Astrocyte (in vitro differentiated cells and primary cell): ENCODE data around the gene CDK8. TPM values are rescaled to one million over a fixed set of nuclear protein-coding genes. Genes with fewer than 3 reads are reported as not detected.
"Not testable (repeated sequence)": the region's sequence is repeated elsewhere in the genome, so short reads cannot be mapped to it uniquely, and the experiment has no call there.

Experiments
- DNase-seq: peaks from one replicate; pipeline ENCODE4 v3.0.0-alpha.2; 2010; ENCODE audit warnings: low read depth
- FAIRE-seq: peaks from 2 replicates; lab custom pipeline; 2011; peaks lifted over from hg19 to GRCh38; lab: Jason Lieb, UNC
- H2AFZ ChIP-seq: 2 replicates; pipeline ENCODE4 v1.6.0; 2012; ENCODE audit warnings: low read depth, low read length, inconsistent platforms
- H3K27ac ChIP-seq: 2 replicates; pipeline ENCODE4 v1.5.1; 2011; ENCODE audit warnings: low read depth, low read length, inconsistent platforms
- H3K27me3 ChIP-seq: 2 replicates; pipeline ENCODE4 v1.6.0; 2011; ENCODE audit warnings: low read length, inconsistent platforms; ENCODE audit not compliant: insufficient read depth
- H3K36me3 ChIP-seq: 2 replicates; pipeline ENCODE4 v1.5.1; 2011; ENCODE audit warnings: low read length, inconsistent platforms; ENCODE audit not compliant: insufficient read depth
- H3K4me1 ChIP-seq: 2 replicates; pipeline ENCODE4 v1.5.1; 2011; ENCODE audit warnings: low read length, inconsistent platforms; ENCODE audit not compliant: insufficient read depth
- H3K4me2 ChIP-seq: 2 replicates; pipeline ENCODE4 v1.6.0; 2012; ENCODE audit warnings: low read length, inconsistent platforms
- H3K4me3 ChIP-seq: 2 replicates; pipeline ENCODE4 v1.5.1; 2011; ENCODE audit warnings: low read depth, mild to moderate bottlenecking, low read length, inconsistent platforms; ENCODE audit not compliant: insufficient read depth
- H3K79me2 ChIP-seq: 2 replicates; pipeline ENCODE4 v1.6.0; 2012; ENCODE audit warnings: mild to moderate bottlenecking, low read length, inconsistent platforms; ENCODE audit not compliant: insufficient read depth
- H3K9ac ChIP-seq: 2 replicates; pipeline ENCODE4 v1.6.0; 2012; ENCODE audit warnings: mild to moderate bottlenecking, low read length, inconsistent platforms
- H3K9me3 ChIP-seq: 2 replicates; pipeline ENCODE4 v1.5.1; 2012; ENCODE audit warnings: low read depth, mild to moderate bottlenecking, low read length, inconsistent platforms; ENCODE audit not compliant: insufficient read depth
- H4K20me1 ChIP-seq: 2 replicates; pipeline ENCODE4 v1.6.0; 2012; ENCODE audit warnings: low read length, inconsistent platforms; ENCODE audit not compliant: insufficient read depth
- H3K27ac Mint-ChIP-seq: one replicate; pipeline ENCODE4 v1.8.0; 2021; ENCODE audit warnings: mild to moderate bottlenecking, mixed read lengths; ENCODE audit not compliant: unreplicated experiment
- H3K27me3 Mint-ChIP-seq: one replicate; pipeline ENCODE4 v1.8.0; 2021; ENCODE audit warnings: low read depth, mixed read lengths; ENCODE audit not compliant: unreplicated experiment
- H3K36me3 Mint-ChIP-seq: one replicate; pipeline ENCODE4 v1.8.0; 2021; ENCODE audit warnings: low read depth, mixed read lengths; ENCODE audit not compliant: unreplicated experiment
- H3K4me1 Mint-ChIP-seq: one replicate; pipeline ENCODE4 v1.8.0; 2021; ENCODE audit warnings: low read depth, mixed read lengths; ENCODE audit not compliant: unreplicated experiment
- H3K4me3 Mint-ChIP-seq: one replicate; pipeline ENCODE4 v1.8.0; 2021; ENCODE audit warnings: mild to moderate bottlenecking, moderate library complexity, mixed read lengths; ENCODE audit not compliant: unreplicated experiment
- H3K9me3 Mint-ChIP-seq: one replicate; pipeline ENCODE4 v1.8.0; 2021; ENCODE audit warnings: mild to moderate bottlenecking, mixed read lengths; ENCODE audit not compliant: unreplicated experiment
- CTCF ChIP-seq: IDR thresholded peaks from 2 replicates; pipeline ENCODE4 v1.5.1; 2011; ENCODE audit warnings: low read depth, mild to moderate bottlenecking, inconsistent platforms, low read length, moderate library complexity; ENCODE audit not compliant: insufficient read depth
- EZH2 ChIP-seq: IDR thresholded peaks from 2 replicates; pipeline ENCODE4 v1.6.1; 2012; ENCODE audit warnings: mild to moderate bottlenecking, low read length, inconsistent platforms; ENCODE audit not compliant: insufficient read depth
- total RNA-seq: library from RNA; stranded (reverse); gene quantifications from 2 replicates; pipeline ENCODE4 v1.2.1, GENCODE V29; 2021

CDK8 gene
- total RNA-seq, 1 donor from 2014 or later = 32.4 TPM

- TF ChIP-seq EZH2 (no peak), CTCF (no peak)
- Histone ChIP-seq H3K9me3 (no peaks in the 10 kb centered on the region), H3K36me3 (no peaks in the 10 kb centered on the region), H2AFZ (no peak overlapping the region), H3K4me2 (no peak overlapping the region), H4K20me1 (no peaks in the 10 kb centered on the region), H3K9ac (no peak overlapping the region), H3K27ac (no peak overlapping the region), H3K79me2 (peaks cover 1% of the 10 kb centered on the region), H3K4me3 (no peak overlapping the region), H3K27me3 (no peaks in the 10 kb centered on the region), H3K4me1 (no peaks in the 10 kb centered on the region)
- Mint-ChIP-seq H3K36me3 (no peaks in the 10 kb centered on the region), H3K4me3 (no peak overlapping the region), H3K27me3 (no peaks in the 10 kb centered on the region), H3K27ac (no peak overlapping the region), H3K4me1 (peaks cover 2% of the 10 kb centered on the region), H3K9me3 (no peaks in the 10 kb centered on the region)
- DNase-seq (no peak), FAIRE-seq (no peak)
Measured at GRCh38 chr13:26249551-26249950, 4.4 kb upstream of the CDK8 start.

GRCh38 chr13:26252006-26252405, 1.9 kb upstream of the CDK8 start:
- not testable (repeated sequence) for H3K36me3 ChIP-seq, H3K4me1 ChIP-seq, H3K9me3 ChIP-seq, H3K4me3 Mint-ChIP-seq, H3K27ac ChIP-seq, H3K9me3 Mint-ChIP-seq, FAIRE-seq, H2AFZ ChIP-seq, H3K4me1 Mint-ChIP-seq, H3K36me3 Mint-ChIP-seq, H3K4me3 ChIP-seq, DNase-seq, H3K4me2 ChIP-seq, H3K9ac ChIP-seq, H3K27me3 ChIP-seq, H3K27ac Mint-ChIP-seq, H3K27me3 Mint-ChIP-seq
- Histone ChIP-seq H3K79me2 (peaks cover 26% of the 10 kb centered on the region), H4K20me1 (peaks cover 24% of the 10 kb centered on the region)

DNA sequence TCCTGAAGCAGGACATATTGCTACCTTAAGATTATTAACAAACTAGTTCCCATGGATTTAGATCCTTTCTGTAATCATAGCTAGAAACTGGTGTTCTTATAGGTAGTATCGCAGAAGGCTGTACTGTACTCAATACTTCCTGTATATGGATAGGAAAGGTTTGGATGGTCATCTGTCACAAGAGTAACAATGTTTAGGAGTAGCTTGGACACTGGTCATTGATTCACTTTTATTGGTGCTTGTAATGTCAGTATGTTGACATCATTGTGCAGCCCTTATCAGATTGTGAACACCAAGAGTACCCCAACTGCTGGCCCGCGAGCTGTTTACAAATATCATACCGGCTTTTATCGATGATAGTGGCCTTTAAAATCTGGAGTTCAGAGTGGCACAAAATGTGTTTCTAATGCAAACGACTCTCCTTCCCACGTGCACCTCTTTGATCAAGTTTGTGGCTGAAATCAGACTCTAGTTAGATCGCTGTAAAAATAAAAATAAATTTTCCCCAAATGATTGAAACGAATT, 605 bp upstream of the CDK8 start:
- H3K27me3 ChIP-seq = no peaks in the 10 kb centered on the region
- FAIRE-seq (no peak), DNase-seq (no peak)
- H3K4me2 ChIP-seq = peak overlapping the region; percentile 98
- TF ChIP-seq EZH2 (no peak), CTCF (no peak)
- H3K27ac ChIP-seq = peak overlapping the region; percentile 79
- Mint-ChIP-seq H3K27me3 (no peaks in the 10 kb centered on the region), H3K9me3 (no peaks in the 10 kb centered on the region), H3K4me1 (peaks cover 8% of the 10 kb centered on the region), H3K4me3 (peak overlapping the region; percentile 90), H3K27ac (no peak overlapping the region), H3K36me3 (no peaks in the 10 kb centered on the region)
- H2AFZ ChIP-seq = peak overlapping the region; percentile 85
- no peaks in the 10 kb centered on the region for H3K9me3 ChIP-seq
- H3K4me1 ChIP-seq = peaks cover 6% of the 10 kb centered on the region
- no peaks in the 10 kb centered on the region for H3K36me3 ChIP-seq
- H3K9ac ChIP-seq = peak overlapping the region; percentile 77
- H3K4me3 ChIP-seq = peak overlapping the region; percentile 85
- peaks cover 39% of the 10 kb centered on the region for H3K79me2 ChIP-seq
- peaks cover 37% of the 10 kb centered on the region for H4K20me1 ChIP-seq
